GM18498 (cell line): ENCODE measurements around the gene TSPAN9.

Source experiments
- ATAC-seq: cut with Tn5 transposase; IDR thresholded peaks from one replicate; pipeline ENCODE4 v1.9.1; 2021; ENCODE audit warnings: mild to moderate bottlenecking, moderate library complexity; ENCODE audit not compliant: unreplicated experiment

The TSPAN9 gene

GRCh38 chr12:3326850-3327780 is 249.9 kb downstream of the TSPAN9 start:
- no peak for ATAC-seq

- ATAC-seq: no peak
These were observed 250.9 kb downstream of the TSPAN9 start for GRCh38 chr12:3328081-3328480.

DNA sequence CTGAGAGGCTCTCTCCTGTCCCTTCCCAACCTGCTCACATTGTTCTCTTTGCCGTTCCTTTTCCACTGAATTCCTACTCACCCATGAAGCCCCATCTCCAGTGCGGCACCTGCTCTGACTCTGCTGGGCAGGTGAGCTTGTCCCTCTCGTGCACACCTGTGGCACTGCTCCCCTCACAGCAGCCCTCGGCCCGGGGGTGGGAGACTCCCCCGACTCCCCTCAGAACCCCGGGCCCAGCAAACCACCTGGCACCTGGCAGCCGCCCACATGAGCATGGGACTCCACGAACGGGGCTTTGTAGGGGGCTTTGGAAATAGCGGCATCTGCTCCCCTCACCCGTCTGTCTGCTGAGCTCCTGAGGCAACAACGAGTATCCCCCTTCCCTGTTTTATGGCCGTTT is 251.4 kb downstream of the TSPAN9 start:
- no peak for ATAC-seq

- ATAC-seq: no peak
These were observed 252.2 kb downstream of the TSPAN9 start for GRCh38 chr12:3329361-3329760.

GRCh38 chr12:3330976-3331510 is 253.9 kb downstream of the TSPAN9 start:
- no peak for ATAC-seq

GRCh38 chr12:3332188-3332587 is 255.0 kb downstream of the TSPAN9 start:
- no peak for ATAC-seq

DNA sequence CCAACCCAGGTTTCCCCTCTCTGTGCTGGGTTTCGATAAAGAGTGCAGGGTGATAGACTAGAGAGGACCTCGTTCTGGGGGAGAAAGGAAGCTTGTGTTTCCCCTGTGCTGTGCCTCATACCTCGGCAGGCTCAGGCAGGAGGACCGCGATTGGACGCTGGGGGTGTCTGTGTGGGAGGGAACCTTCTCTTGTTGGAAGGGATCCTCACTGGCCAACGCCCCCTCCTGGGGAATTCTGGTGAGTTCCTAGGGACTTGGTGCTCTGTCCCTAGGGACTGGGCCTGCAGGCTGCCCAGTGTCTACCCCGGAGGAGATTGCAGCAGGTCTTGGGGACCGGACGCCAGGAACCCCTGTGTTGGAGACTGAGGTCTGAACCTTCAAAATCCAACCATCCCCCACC is 256.4 kb downstream of the TSPAN9 start:
- no peak for ATAC-seq

- no peak for ATAC-seq
These were observed 256.8 kb downstream of the TSPAN9 start for GRCh38 chr12:3333991-3334391.

GRCh38 chr12:3335078-3335487 is 257.9 kb downstream of the TSPAN9 start:
- ATAC-seq: no peak
